Spinal cord (tissue), 10 donors: ENCODE data around the gene CEP89. TPM values are rescaled to one million over a fixed set of nuclear protein-coding genes. Genes with fewer than 3 reads are reported as not detected.
"Not testable (repeated sequence)": the region's sequence is repeated elsewhere in the genome, so short reads cannot be mapped to it uniquely, and the experiment has no call there.

ENCODE experiments used
- DNase-seq, 6 donors: peaks; one replicate each; pipeline versions ENCODE4 v3.0.0 to v3.0.0-alpha.2; 2013 to 2015; ENCODE audit warnings: low spot score in 6 of 6, low read depth in 4 of 6
- H3K27ac ChIP-seq: one replicate; pipeline ENCODE4 v1.5.1; 2013; ENCODE audit warnings: low read depth, low read length, control low read depth
- H3K27me3 ChIP-seq: one replicate; pipeline ENCODE4 v1.6.1; 2013; ENCODE audit warnings: low read length; ENCODE audit not compliant: control insufficient read depth, insufficient read depth
- H3K36me3 ChIP-seq: one replicate; pipeline ENCODE4 v1.6.1; 2013; ENCODE audit warnings: low read length; ENCODE audit not compliant: control insufficient read depth, insufficient read depth
- H3K4me1 ChIP-seq: one replicate; pipeline ENCODE4 v1.6.1; 2013; ENCODE audit warnings: low read length; ENCODE audit not compliant: control insufficient read depth, insufficient read depth
- H3K4me3 ChIP-seq: one replicate; pipeline ENCODE4 v1.5.1; 2013; ENCODE audit warnings: low read depth, low read length, control low read depth
- H3K9me3 ChIP-seq: one replicate; pipeline ENCODE4 v1.6.1; 2013; ENCODE audit warnings: low read length; ENCODE audit not compliant: control insufficient read depth, insufficient read depth
- WGBS: methylation state at CpG from one replicate; pipeline ENCODE4 v1.1.5; 2013; ENCODE audit warnings: missing lambda C conversion rate; ENCODE audit not compliant: insufficient coverage; 5-methylcytosine and 5-hydroxymethylcytosine counted together
- polyA plus RNA-seq, 2 donors: library from polyadenylated mRNA; unstranded; fragments of 120-200 nt; gene quantifications; one replicate each; pipeline ENCODE4 v1.2.1, GENCODE V29; 2013; ENCODE audit not compliant: insufficient read length in 2 of 2
- total RNA-seq, 2 donors: library from RNA; depleted of rRNA in 1 of 2; stranded (reverse); fragments of 120-200 nt in 1 of 2; fragments of >200 nt in 1 of 2; gene quantifications; one replicate each; pipeline versions ENCODE4 v1.2.3 to v1.2.4, GENCODE V29; 2013 to 2014
- donor health status: healthy.

CEP89 gene
- total and polyA plus RNA-seq, 4 donors = 9.0 to 41.8 (median 26.3) TPM

DNA sequence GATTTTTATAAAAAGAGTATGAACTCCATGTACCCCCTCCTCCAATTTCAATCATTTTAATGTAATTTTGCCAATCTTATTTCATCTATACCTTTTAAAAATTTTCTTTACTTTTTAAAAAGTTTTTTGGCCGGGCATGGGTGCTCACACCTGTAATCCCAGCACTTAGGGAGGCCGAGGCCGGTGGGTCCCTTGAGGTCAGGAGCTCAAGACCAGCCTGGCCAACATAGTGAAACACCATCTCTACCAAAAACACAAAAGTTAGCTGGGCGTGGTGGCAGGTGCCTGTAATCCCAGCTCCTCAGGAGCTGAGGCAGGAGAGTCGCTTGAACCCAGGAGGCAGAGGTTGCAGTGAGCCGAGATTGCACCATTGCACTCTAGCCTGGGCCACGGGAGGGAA is 138.4 kb downstream of the CEP89 start:
- H3K4me3 ChIP-seq, DNase-seq, H3K9me3 ChIP-seq, H3K27me3 ChIP-seq, H3K27ac ChIP-seq, H3K36me3 ChIP-seq, H3K4me1 ChIP-seq: not testable (repeated sequence)
- WGBS = 90% methylated on average over 2 of the region's 7 CpGs

DNA sequence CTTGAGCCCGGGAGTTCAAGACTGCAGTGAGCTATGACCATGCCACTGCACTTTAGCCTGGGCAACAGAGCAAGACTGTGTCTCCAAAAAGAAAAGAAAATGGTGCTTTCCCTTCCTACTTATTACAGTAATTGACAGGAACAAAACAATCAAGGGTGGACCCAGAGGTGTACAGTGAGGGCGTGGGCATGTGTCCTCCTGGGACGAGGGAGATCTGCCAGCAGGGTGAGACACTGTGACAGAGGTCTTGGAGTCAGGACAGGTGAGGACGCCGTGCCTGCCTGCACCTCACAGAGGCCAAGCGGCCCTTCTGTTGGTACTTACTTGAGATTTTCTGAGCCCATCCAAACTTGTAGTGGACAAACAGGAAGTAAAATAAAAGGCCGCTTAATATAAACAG is 138.9 kb downstream of the CEP89 start:
- not testable (repeated sequence) for H3K27me3 ChIP-seq

DNA sequence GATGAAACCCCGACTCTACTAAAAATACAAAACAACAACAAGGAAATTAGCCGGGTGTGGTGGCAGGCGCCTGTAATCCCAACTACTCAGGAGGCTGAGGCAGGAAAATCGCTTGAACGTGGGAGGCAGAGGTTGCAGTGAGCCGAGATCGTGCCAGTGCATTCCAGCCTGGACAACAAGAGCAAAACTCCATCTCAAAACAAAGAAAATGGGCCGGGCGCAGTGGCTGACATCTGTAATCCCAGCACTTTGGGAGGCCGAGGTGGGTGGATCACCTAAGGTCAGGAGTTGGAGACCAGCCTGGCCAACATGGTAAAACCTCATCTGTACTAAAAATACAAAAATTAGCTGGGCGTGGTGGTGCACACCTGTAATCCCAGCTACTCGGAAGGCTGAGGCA is 139.7 kb downstream of the CEP89 start:
- not testable (repeated sequence) for H3K4me1 ChIP-seq, H3K27ac ChIP-seq, H3K27me3 ChIP-seq, H3K9me3 ChIP-seq, DNase-seq, H3K36me3 ChIP-seq, H3K4me3 ChIP-seq
- WGBS = 98% methylated on average over 10 of the region's 12 CpGs

More for the DNA sequence above, 138.9 kb downstream of the CEP89 start:
- not testable (repeated sequence) for H3K4me3 ChIP-seq, H3K27ac ChIP-seq, H3K4me1 ChIP-seq, DNase-seq, H3K9me3 ChIP-seq, H3K36me3 ChIP-seq
- 95% methylated on average over 3 of the region's 7 CpGs for WGBS

DNA sequence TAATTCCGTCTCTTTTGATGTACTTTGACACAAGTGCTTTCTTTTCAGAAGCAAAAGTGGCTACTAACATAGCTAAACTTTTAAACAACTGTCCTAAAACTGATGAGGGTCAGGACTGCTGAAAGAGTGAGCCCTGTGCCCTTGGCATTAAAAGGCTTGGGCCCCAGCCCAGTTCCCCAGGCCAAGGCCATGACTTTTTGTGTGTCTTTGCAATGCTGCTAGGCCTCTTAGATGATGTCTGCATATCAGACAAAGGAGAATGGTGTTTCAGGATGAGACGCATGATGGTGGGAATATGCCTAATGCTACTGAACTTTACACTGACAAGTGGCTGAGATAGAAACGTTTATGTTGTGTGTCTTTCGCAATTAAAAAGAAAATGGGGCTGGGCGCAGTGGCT is 140.1 kb downstream of the CEP89 start:
- Histone ChIP-seq H3K9me3 (no peaks in the 10 kb centered on the region), H3K36me3 (peaks cover 6% of the 10 kb centered on the region), H3K27me3 (no peaks in the 10 kb centered on the region), H3K4me1 (no peaks in the 10 kb centered on the region), H3K4me3 (no peak overlapping the region), H3K27ac (no peak overlapping the region)
- DNase-seq = no peak
- WGBS = 100% methylated on average over 5 of the region's 5 CpGs

DNA sequence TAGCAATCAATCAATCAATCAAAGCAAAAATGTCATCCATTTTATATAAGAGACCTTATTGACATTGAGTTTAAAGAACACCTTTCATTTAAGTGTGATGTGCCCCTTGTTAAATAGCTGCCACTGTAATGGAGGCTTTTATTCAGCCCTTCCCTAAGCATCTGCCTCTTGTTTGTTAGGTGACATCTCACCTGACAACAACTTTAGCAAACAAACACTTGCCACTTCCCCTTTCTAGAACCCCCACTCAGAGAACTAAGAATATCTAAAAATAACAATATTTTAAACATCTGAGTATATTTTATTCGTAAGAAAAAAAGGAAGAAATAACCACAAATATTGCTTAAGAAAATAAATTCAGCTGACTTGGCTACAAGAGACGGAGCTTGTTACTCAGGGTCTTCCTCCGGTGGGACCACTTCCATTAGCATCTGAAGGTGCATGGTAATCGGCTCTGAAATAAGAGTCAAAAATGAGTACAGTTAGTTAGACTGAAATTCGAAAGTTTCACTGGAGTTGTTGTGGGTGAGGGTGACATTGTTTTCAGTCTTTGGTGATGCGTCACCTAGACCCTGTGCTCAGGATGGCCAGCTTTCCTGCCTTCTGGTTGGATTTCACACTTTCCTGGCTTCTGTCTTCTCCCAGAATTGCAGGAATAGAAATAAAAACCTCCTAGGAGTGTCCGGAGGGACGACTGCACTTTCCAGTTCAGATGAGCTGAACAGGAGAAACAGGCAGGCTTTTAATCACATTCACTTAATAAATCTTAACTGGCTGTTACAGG is 141.3 kb downstream of the CEP89 start:
- Histone ChIP-seq H3K36me3 (peaks cover 6% of the 10 kb centered on the region), H3K27ac (no peak overlapping the region), H3K9me3 (no peaks in the 10 kb centered on the region), H3K4me3 (no peak overlapping the region), H3K27me3 (no peaks in the 10 kb centered on the region), H3K4me1 (no peaks in the 10 kb centered on the region)
- 96% methylated on average over 5 of the region's 8 CpGs for WGBS
- DNase-seq = no peak

DNA sequence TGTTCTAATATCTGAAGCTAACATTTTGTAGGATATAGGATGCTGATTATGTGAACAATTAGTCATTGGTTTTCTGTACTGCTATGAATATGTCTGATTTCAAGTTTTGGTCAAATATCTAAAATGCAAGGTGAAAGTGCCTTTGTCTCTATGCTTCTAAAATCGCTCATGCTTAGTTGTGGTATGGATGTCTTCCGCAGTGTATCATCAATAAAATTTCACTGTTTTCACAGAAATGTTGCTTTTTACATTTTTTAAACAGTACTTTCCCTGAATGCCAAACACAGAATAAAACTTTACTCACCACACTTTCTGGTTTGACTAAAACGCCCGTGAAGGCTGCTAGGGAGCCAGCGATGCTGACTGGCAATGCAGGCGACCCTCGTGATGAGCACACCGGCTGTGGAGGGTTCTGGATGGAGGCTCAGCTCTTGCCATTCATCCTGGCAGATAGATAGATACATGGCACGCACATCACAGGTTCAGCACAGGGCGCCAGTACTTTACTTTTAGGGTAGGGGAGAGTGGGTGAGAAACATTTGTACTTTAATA is 142.3 kb downstream of the CEP89 start:
- Histone ChIP-seq H3K27ac (no peak overlapping the region), H3K4me3 (no peak overlapping the region), H3K9me3 (no peaks in the 10 kb centered on the region), H3K27me3 (no peaks in the 10 kb centered on the region), H3K36me3 (peaks cover 6% of the 10 kb centered on the region), H3K4me1 (peaks cover 10% of the 10 kb centered on the region)
- no peak for DNase-seq
- WGBS = 92% methylated on average over 5 of the region's 10 CpGs

DNA sequence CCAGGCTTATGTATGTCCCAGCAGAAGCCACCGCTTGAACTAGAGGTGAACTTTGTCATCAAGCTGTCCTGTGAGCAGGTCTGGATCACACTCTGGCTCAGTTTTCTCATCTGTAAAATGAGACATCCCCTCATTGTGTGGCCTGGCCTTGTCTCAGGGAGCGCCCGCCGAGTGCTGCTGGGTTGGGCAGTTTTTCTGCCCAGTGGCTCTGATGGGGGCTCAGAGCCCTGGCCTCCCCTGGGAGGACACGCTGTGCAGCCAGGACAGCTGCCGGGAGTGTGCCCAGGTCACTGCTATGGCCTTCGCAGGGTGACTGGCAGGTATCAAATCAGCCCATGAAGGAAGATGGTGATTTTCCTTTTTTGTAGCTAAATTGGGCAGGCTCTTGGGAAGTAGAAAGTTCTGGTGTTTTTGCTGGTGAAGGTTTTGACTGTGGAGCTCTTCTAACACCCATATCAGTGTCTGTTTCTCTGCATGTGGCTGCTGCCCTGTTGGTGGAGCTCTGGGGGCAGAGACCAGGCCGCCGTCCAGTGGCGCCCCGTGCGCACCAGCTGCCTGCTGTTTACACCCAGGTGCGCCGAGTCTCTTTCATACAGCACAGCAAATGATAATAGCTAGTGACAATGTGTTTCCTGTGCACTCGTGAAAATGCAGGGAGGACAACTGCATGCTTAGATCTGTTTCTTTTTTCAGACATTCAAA is 143.0 kb downstream of the CEP89 start:
- Histone ChIP-seq H3K36me3 (peaks cover 8% of the 10 kb centered on the region), H3K27me3 (no peaks in the 10 kb centered on the region), H3K27ac (no peak overlapping the region), H3K4me3 (no peak overlapping the region), H3K4me1 (peaks cover 13% of the 10 kb centered on the region), H3K9me3 (no peaks in the 10 kb centered on the region)
- 85% methylated on average over 14 of the region's 15 CpGs for WGBS
- no peak for DNase-seq

DNA sequence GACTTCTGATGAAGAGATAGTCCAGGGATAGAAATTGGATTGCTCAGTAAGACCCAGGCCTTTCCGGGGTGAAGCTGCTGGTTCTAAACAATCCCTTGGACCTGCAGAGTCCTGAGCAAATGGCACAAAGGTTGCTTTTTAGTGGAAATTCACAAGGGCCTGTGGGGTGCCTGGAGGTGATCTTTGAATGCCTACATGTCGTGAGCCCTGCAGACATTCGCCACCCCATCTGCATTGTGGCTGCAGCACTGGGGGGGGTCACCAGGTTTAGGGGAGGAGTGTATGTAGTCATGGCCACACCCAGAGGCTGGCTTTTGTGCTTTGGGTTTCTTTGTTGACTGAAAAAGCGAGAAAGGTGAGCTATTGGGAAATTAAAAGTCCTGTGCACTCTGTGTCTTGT is 143.6 kb downstream of the CEP89 start:
- peaks cover 8% of the 10 kb centered on the region for H3K36me3 ChIP-seq

More for the DNA sequence above, 143.6 kb downstream of the CEP89 start:
- no peak for DNase-seq
- H3K27ac ChIP-seq = no peak overlapping the region
- no peaks in the 10 kb centered on the region for H3K9me3 ChIP-seq
- peaks cover 13% of the 10 kb centered on the region for H3K4me1 ChIP-seq
- WGBS = 85% methylated on average over 4 of the region's 4 CpGs
- H3K27me3 ChIP-seq = no peaks in the 10 kb centered on the region
- no peak overlapping the region for H3K4me3 ChIP-seq
